ENCODE results near the gene CLEC3B. TPM values are rescaled to one million over a fixed set of nuclear protein-coding genes. Genes with fewer than 3 reads are reported as not detected.

The CLEC3B gene
- total RNA-seq, 4 donors from 2014 or later = 27.4 to 42.3 (median 29.3) TPM

DNA sequence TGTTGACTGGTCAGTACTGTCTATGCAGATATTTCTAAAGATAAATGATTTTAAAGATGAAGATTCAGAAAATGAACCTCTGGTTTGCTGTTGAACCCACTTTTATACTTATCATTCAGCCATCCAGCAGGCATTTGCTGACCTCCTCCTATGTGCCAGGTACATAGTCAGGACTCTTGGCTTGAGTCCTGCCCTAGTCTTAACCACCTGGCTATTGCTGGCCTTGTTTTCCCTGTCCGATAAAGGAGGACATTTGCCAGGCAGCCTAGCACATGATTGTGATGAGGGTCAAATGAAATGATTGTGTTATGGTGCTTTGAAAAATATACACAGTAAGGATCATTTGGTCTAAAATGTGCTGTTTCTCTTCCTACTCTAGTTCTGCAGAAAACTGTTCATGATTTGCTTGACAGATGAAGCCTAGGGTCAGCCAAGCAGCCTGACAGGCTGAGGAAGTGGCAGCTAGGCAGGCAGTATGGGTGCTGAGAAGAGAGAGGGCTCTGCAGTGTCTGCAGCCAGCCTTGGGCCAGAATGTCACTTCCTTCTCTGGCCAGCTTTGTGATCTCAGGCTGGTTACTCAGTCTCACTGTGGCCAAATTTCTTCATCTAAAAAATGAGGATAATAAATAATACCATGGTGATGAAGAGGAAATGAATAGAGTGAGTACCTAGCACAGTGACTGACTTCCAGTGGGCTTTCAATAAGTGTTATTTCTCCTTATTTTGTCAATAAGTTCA lies 36.3 kb upstream of the CLEC3B start:
- H3K9me3 ChIP-seq = no peaks in the 10 kb centered on the region
- 78% methylated on average over 1 of the region's 1 CpG for WGBS
- H3K4me3 ChIP-seq = no peak overlapping the region
- no peak overlapping the region for H3K27ac ChIP-seq
- H3K36me3 ChIP-seq = peaks cover 25% of the 10 kb centered on the region
- H3K4me1 ChIP-seq = peaks cover 55% of the 10 kb centered on the region
- DNase-seq (ENCODE audit: low spot score in 2 of 2) = no peak
- H3K27me3 ChIP-seq = no peaks in the 10 kb centered on the region
- TF ChIP-seq, protein P1, sequence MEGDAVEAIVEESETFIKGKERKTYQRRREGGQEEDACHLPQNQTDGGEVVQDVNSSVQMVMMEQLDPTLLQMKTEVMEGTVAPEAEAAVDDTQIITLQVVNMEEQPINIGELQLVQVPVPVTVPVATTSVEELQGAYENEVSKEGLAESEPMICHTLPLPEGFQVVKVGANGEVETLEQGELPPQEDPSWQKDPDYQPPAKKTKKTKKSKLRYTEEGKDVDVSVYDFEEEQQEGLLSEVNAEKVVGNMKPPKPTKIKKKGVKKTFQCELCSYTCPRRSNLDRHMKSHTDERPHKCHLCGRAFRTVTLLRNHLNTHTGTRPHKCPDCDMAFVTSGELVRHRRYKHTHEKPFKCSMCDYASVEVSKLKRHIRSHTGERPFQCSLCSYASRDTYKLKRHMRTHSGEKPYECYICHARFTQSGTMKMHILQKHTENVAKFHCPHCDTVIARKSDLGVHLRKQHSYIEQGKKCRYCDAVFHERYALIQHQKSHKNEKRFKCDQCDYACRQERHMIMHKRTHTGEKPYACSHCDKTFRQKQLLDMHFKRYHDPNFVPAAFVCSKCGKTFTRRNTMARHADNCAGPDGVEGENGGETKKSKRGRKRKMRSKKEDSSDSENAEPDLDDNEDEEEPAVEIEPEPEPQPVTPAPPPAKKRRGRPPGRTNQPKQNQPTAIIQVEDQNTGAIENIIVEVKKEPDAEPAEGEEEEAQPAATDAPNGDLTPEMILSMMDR (IDR thresholded peaks at IDR 0.05) = no peak
- TF ChIP-seq EP300 (IDR thresholded peaks at IDR 0.05) (no peak), POLR2AphosphoS5 (IDR thresholded peaks at IDR 0.05) (no peak), POLR2A (IDR thresholded peaks at IDR 0.05) (no peak)

DNA sequence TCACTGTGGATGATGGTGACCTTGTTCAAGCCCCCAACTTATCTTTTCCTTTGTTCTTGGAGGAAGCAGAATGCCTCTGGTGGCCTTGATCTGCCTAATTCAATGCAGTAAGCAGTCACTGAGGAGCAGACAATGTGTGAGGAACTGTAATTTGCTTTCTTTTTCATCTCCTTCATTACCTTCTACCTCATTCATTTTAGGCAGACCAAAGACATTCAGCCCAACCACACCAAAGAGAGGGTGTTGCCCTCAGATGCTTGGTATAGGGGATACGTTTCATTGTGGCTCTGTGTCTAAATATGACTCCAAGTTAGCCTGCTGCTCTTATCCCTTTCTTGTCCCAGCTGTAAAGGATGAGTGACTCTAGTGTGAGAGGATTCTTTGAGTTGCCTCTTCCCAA lies 34.8 kb upstream of the CLEC3B start:
- H3K4me1 ChIP-seq = peaks cover 63% of the 10 kb centered on the region
- no peaks in the 10 kb centered on the region for H3K9me3 ChIP-seq
- H3K27ac ChIP-seq = peak overlapping the region; percentile 23
- TF ChIP-seq POLR2A (IDR thresholded peaks at IDR 0.05) (no peak), EP300 (IDR thresholded peaks at IDR 0.05) (no peak), POLR2AphosphoS5 (IDR thresholded peaks at IDR 0.05) (no peak)
- TF ChIP-seq, protein P1 (IDR thresholded peaks at IDR 0.05) = no peak
- WGBS = 81% methylated on average over 1 of the region's 1 CpG
- H3K4me3 ChIP-seq = no peak overlapping the region
- DNase-seq (ENCODE audit: low spot score in 2 of 2) = no peak
- peaks cover 25% of the 10 kb centered on the region for H3K36me3 ChIP-seq
- H3K27me3 ChIP-seq = no peaks in the 10 kb centered on the region

DNA sequence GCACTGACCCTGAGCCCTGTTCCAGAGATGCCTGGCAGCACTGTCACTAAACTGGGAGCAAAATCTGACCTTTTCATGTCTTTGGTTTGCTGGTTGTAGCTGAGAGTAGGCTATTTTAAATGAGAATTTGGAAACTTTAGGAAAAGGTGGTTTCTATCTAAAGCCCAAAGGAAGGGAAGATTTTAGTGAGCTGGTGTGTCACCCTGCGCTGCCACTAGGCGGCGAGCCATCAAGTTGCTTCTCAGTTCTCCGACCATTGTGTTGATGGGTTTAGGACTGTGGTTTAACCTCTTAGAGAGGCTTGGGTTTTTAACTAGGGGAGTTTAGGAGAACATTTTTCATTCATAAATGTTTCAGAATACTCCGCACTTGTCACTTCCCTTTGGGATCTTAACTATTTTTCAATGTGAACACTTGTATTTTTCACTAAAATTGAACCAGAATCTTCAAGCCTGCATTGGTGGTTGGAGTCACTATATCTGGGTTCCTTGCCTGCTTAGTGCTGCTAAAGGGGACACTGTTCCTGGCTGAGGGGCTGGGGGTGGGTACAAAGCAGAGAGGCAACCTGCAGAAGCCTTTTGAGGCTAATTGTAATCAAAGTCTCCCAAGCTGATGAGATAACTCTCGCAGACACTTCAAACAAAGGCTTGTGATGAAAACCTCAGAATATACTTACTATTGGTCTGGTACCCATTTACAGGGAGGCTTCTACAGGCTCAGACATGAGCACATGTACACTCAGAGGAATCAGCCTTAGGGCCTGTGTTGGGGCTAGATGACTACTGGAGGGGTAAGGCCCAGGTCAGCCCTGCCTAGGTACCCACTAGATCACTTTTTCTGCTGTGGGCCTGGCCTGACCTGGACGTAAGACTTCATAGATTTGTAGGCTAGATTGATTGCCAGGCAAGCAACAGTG lies 33.3 kb upstream of the CLEC3B start:
- TF ChIP-seq, protein P1 (IDR thresholded peaks at IDR 0.05) = peak; percentile 35 to 60
- TF ChIP-seq POLR2AphosphoS5 (IDR thresholded peaks at IDR 0.05) = no peak
- no peak for TF ChIP-seq EP300 (IDR thresholded peaks at IDR 0.05)
- TF ChIP-seq POLR2A (IDR thresholded peaks at IDR 0.05) = no peak
- no peaks in the 10 kb centered on the region for H3K27me3 ChIP-seq
- H3K27ac ChIP-seq = peak overlapping the region; percentile 83
- no peak for DNase-seq (ENCODE audit: low spot score in 2 of 2)
- H3K4me1 ChIP-seq = peaks cover 70% of the 10 kb centered on the region
- H3K9me3 ChIP-seq = no peaks in the 10 kb centered on the region
- no peak overlapping the region for H3K4me3 ChIP-seq
- H3K36me3 ChIP-seq = peaks cover 39% of the 10 kb centered on the region
- WGBS = 43% methylated on average over 7 of the region's 7 CpGs

DNA sequence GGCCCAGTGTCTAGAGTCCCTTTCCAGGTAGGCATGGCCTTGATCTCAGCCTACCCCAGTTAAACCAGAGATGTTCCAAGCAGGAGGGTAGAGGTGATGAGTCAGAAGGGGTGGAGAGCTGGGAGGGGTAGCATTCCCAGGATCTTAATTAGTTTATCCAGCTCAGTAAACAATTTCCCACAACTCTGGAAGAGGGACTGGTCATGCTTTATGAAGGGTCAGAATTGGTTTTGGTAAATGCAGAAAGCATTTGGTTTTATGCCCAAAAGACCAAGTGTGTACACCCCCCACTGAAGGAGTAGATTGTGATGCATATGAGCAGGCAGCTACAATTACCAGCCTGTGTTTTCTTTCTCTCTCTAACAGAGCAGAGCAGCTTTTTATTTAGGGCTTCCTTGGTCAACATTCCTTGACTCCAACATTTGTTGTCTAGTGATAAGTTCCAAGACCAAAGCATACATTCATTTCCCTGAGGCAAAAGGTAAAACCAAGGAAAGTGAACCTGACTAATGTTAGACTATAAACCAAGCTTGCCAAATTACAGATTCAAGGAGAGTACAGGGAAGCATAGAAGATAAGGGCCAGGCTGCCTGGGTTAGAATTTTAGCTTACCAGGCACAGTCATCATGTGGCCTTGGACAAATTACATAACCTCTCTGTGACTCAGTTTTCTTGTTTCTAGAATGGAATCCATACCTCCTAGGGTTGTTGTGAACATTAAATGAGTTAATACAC lies 32.5 kb upstream of the CLEC3B start:
- no peak for TF ChIP-seq POLR2AphosphoS5 (IDR thresholded peaks at IDR 0.05)
- no peak for TF ChIP-seq POLR2A (IDR thresholded peaks at IDR 0.05)
- TF ChIP-seq EP300 (IDR thresholded peaks at IDR 0.05) = no peak
- TF ChIP-seq, protein P1 (IDR thresholded peaks at IDR 0.05) = no peak
- Histone ChIP-seq H3K4me1 (peaks cover 71% of the 10 kb centered on the region), H3K36me3 (peaks cover 47% of the 10 kb centered on the region), H3K27me3 (no peaks in the 10 kb centered on the region), H3K9me3 (no peaks in the 10 kb centered on the region), H3K4me3 (no peak overlapping the region), H3K27ac (peak overlapping the region; percentile 83)
- no peak for DNase-seq (ENCODE audit: low spot score in 2 of 2)
